GM19351 (cell line): ENCODE data around the gene STX8.
"Not testable (repeated sequence)": the region's sequence is repeated elsewhere in the genome, so short reads cannot be mapped to it uniquely, and the experiment has no call there.

Experiments
- ATAC-seq: cut with Tn5 transposase; IDR thresholded peaks from one replicate; pipeline ENCODE4 v1.9.1; 2021; ENCODE audit warnings: mild to moderate bottlenecking, moderate library complexity; ENCODE audit not compliant: unreplicated experiment

Gene STX8

GRCh38 chr17:9271989-9272388 is 303.6 kb downstream of the STX8 start:
- ATAC-seq = no peak

GRCh38 chr17:9270921-9271320 is 304.7 kb downstream of the STX8 start:
- ATAC-seq = no peak

GRCh38 chr17:9269350-9270035 is 306.1 kb downstream of the STX8 start:
- no peak for ATAC-seq

- ATAC-seq = no peak
These were observed 307.1 kb downstream of the STX8 start for GRCh38 chr17:9268546-9268945.

GRCh38 chr17:9266697-9267117 is 308.9 kb downstream of the STX8 start:
- ATAC-seq = no peak

- no peak for ATAC-seq
These were observed 309.5 kb downstream of the STX8 start for GRCh38 chr17:9266031-9266680.

GRCh38 chr17:9261081-9262012 is 314.3 kb downstream of the STX8 start:
- ATAC-seq = no peak

- no peak for ATAC-seq
These were observed 316.2 kb downstream of the STX8 start for GRCh38 chr17:9259419-9259818.

GRCh38 chr17:9258115-9259015 is 317.3 kb downstream of the STX8 start:
- no peak for ATAC-seq

- ATAC-seq = not testable (repeated sequence)
These were observed 318.0 kb downstream of the STX8 start for GRCh38 chr17:9257630-9257965.

GRCh38 chr17:9256751-9257629 is 318.6 kb downstream of the STX8 start:
- no peak for ATAC-seq

- no peak for ATAC-seq
These were observed 319.3 kb downstream of the STX8 start for GRCh38 chr17:9256361-9256750.

- no peak for ATAC-seq
These were observed 319.8 kb downstream of the STX8 start for GRCh38 chr17:9255833-9256232.

- ATAC-seq = no peak
These were observed 320.8 kb downstream of the STX8 start for GRCh38 chr17:9254841-9255240.

GRCh38 chr17:9253308-9253707 is 322.3 kb downstream of the STX8 start:
- no peak for ATAC-seq

- no peak for ATAC-seq
These were observed 324.3 kb downstream of the STX8 start for GRCh38 chr17:9251273-9251672.

- no peak for ATAC-seq
These were observed 326.2 kb downstream of the STX8 start for GRCh38 chr17:9249245-9249953.

- ATAC-seq = no peak
These were observed 328.1 kb downstream of the STX8 start for GRCh38 chr17:9247401-9247938.
